ENCODE results near the gene GOLGA6A. TPM values are rescaled to one million over a fixed set of nuclear protein-coding genes. Genes with fewer than 3 reads are reported as not detected.

GOLGA6A gene
- total RNA-seq: not detected in 2 replicates

GRCh38 chr15:74082450-74082849, at the start of gene GOLGA6A:
Gene GOLGA6A, minus strand, starts transcription at chr15:74082550. Its CDS starts 41 bp downstream, at chr15:74082509.

GRCh38 chr15:74130155-74130848, 48.0 kb upstream of the GOLGA6A start, which contains the start of gene ISLR2:
Gene ISLR2, plus strand, starts transcription at chr15:74130586. Its CDS starts 2,169 bp downstream, at chr15:74132755.

Small RNA genes lying within 50 kb of the gene (small RNA-seq; reads per million reads assigned to genes)
- gene RN7SL429P: not detected

Other genes with a start within 250 kb of the GOLGA6A start
- gene TBC1D21, start 209.0 kb downstream of the GOLGA6A start, total RNA-seq: not detected in 2 replicates
- gene LOXL1, start 156.1 kb downstream of the GOLGA6A start, total RNA-seq: 1.5 and 4.4 TPM in 2 replicates
- 9.3 and 10.0 TPM in 2 replicates for gene STOML1, start 90.3 kb downstream of the GOLGA6A start, total RNA-seq
- 54.9 and 65.4 TPM in 2 replicates for gene PML, start 87.8 kb downstream of the GOLGA6A start, total RNA-seq
- gene ISLR2, start 48.0 kb upstream of the GOLGA6A start, total RNA-seq: not detected in 2 replicates
- 0.07 and 0.93 TPM in 2 replicates for gene ISLR, start 91.2 kb upstream of the GOLGA6A start, total RNA-seq
- not detected in 2 replicates for gene STRA6, start 120.2 kb upstream of the GOLGA6A start, total RNA-seq
- gene CCDC33, start 153.8 kb upstream of the GOLGA6A start, total RNA-seq: not detected in 2 replicates

Measured in thoracic aorta endothelial cell (primary cell).